ENCODE measurements around the gene ITGB3BP. TPM values are rescaled to one million over a fixed set of nuclear protein-coding genes. Genes with fewer than 3 reads are reported as not detected.

Gene ITGB3BP
- total RNA-seq, 2 donors from 2014 or later = 41.5 to 62.7 TPM

DNA sequence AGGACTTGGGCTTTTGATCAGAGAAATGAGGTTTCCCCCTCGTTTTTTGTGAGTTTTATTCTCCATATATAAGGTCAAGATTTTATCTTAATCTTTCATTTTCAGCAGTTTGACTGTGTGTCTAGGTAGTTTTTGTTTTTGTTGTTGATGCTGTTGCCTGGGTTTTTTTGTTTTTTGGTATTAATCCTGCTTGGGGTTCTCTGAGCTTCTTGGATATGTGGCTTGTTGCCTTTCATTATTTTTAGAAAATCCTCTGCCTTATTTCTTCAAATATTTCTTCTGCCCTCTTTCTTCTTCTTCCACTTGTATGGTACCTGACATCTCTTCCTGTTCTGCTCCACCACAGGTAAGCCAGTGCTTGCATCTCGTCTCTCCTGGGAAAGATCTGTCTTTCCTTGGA, 25.3 kb upstream of the ITGB3BP start:
- Mint-ChIP-seq H3K4me3 (no peak overlapping the region), H3K27ac (no peak overlapping the region), H3K27me3 (ENCODE audit: insufficient read depth) (no peaks in the 10 kb centered on the region), H3K9me3 (no peaks in the 10 kb centered on the region), H3K36me3 (ENCODE audit: low read depth) (peaks cover 2% of the 10 kb centered on the region), H3K4me1 (no peaks in the 10 kb centered on the region)
- Histone ChIP-seq H3K36me3 (ENCODE audit: control insufficient read depth, insufficient read depth, low read length) (no peaks in the 10 kb centered on the region), H3K9me3 (ENCODE audit: control insufficient read depth, low read length) (no peaks in the 10 kb centered on the region), H3K4me1 (ENCODE audit: control insufficient read depth, insufficient read depth, low read length) (no peaks in the 10 kb centered on the region), H3K4me3 (ENCODE audit: low read length) (no peak overlapping the region), H3K27ac (ENCODE audit: low read depth, low read length) (no peak overlapping the region), H3K9ac (ENCODE audit: extremely low read depth, low read length, poor library complexity, severe bottlenecking) (no peak overlapping the region), H3K27me3 (ENCODE audit: control insufficient read depth, insufficient read depth, low read length, poor library complexity, severe bottlenecking) (no peaks in the 10 kb centered on the region)
- no peak for DNase-seq
- WGBS, 2 experiments (ENCODE audit: insufficient coverage in 1 of 2, insufficient read length in 1 of 2) = 84% methylated on average over 2 of the region's 2 CpGs; no CpG with 5 or more reads in 1 of the 2 experiments
- TF ChIP-seq, protein P1, sequence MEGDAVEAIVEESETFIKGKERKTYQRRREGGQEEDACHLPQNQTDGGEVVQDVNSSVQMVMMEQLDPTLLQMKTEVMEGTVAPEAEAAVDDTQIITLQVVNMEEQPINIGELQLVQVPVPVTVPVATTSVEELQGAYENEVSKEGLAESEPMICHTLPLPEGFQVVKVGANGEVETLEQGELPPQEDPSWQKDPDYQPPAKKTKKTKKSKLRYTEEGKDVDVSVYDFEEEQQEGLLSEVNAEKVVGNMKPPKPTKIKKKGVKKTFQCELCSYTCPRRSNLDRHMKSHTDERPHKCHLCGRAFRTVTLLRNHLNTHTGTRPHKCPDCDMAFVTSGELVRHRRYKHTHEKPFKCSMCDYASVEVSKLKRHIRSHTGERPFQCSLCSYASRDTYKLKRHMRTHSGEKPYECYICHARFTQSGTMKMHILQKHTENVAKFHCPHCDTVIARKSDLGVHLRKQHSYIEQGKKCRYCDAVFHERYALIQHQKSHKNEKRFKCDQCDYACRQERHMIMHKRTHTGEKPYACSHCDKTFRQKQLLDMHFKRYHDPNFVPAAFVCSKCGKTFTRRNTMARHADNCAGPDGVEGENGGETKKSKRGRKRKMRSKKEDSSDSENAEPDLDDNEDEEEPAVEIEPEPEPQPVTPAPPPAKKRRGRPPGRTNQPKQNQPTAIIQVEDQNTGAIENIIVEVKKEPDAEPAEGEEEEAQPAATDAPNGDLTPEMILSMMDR (conservative IDR thresholded peaks at IDR 0.05) = no peak

DNA sequence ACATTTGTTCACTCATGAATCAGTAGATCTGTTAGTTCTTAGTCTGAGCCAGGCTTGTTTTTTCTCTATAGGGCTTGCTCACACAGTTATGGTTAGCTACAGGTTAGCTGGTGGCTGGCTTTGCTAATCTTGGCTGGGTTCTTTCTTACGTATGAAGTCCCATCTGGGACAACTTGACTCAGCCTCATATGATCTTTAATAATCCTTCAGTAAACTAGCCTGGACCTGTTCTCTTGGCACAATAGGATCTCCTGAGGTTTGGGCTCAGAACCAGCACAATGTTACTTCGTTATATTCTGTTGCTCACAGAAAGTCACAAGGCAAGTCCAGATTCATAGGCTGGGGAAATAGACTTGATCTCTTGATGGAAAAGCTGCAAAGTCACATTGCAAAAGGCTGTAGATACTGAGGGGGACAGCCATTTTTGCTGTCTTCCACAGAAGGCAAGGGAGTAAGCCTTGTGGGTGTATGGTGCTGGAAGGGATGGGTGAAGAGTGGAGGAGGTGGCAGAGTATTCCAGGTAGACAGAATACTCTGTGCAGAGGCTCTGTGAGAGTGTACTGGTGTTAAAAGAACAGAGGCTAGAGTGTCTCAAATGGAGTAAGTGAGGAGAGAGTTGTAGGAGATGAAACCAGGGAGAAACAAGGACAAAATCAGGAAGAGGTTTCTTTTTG, 24.7 kb upstream of the ITGB3BP start:
- no peak overlapping the region for H3K27ac Mint-ChIP-seq
- no peak overlapping the region for H3K4me3 Mint-ChIP-seq

DNA sequence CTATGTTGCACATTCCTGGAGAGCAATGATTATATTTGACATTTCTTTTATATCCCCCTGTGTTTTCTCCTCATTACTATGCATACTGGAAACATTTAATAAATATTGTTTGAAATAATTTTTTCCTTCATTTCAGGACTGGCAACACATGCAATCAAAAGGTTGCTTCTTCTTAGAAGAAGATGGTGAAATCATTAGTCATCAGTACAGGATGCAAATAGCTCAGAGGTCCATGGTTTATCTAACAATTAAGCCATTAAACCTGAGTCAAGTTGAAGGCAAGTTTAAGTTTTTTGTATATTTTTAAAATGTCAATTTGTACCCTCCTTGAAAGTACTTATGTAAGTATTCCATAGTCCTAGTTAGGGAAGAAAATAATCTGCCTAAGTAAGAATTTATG, 22.8 kb upstream of the ITGB3BP start:
- no peaks in the 10 kb centered on the region for H3K36me3 ChIP-seq (ENCODE audit: control insufficient read depth, insufficient read depth, low read length)
- TF ChIP-seq, protein P1 (conservative IDR thresholded peaks at IDR 0.05) = no peak
- H3K27ac ChIP-seq (ENCODE audit: low read depth, low read length) = no peak overlapping the region
- Mint-ChIP-seq H3K27ac (no peak overlapping the region), H3K36me3 (ENCODE audit: low read depth) (no peaks in the 10 kb centered on the region), H3K9me3 (no peaks in the 10 kb centered on the region), H3K4me1 (no peaks in the 10 kb centered on the region), H3K4me3 (no peak overlapping the region), H3K27me3 (ENCODE audit: insufficient read depth) (no peaks in the 10 kb centered on the region)
- H3K4me1 ChIP-seq (ENCODE audit: control insufficient read depth, insufficient read depth, low read length) = no peaks in the 10 kb centered on the region
- no peak overlapping the region for H3K4me3 ChIP-seq (ENCODE audit: low read length)
- no peak for DNase-seq
- H3K27me3 ChIP-seq (ENCODE audit: control insufficient read depth, insufficient read depth, low read length, poor library complexity, severe bottlenecking) = no peaks in the 10 kb centered on the region
- no peak overlapping the region for H3K9ac ChIP-seq (ENCODE audit: extremely low read depth, low read length, poor library complexity, severe bottlenecking)
- no peaks in the 10 kb centered on the region for H3K9me3 ChIP-seq (ENCODE audit: control insufficient read depth, low read length)

More for the DNA sequence above, 24.7 kb upstream of the ITGB3BP start:
- Histone ChIP-seq H3K4me3 (ENCODE audit: low read length) (no peak overlapping the region), H3K36me3 (ENCODE audit: control insufficient read depth, insufficient read depth, low read length) (no peaks in the 10 kb centered on the region), H3K9me3 (ENCODE audit: control insufficient read depth, low read length) (no peaks in the 10 kb centered on the region), H3K4me1 (ENCODE audit: control insufficient read depth, insufficient read depth, low read length) (no peaks in the 10 kb centered on the region), H3K27ac (ENCODE audit: low read depth, low read length) (no peak overlapping the region), H3K9ac (ENCODE audit: extremely low read depth, low read length, poor library complexity, severe bottlenecking) (no peak overlapping the region), H3K27me3 (ENCODE audit: control insufficient read depth, insufficient read depth, low read length, poor library complexity, severe bottlenecking) (no peaks in the 10 kb centered on the region)
- Mint-ChIP-seq H3K27me3 (ENCODE audit: insufficient read depth) (no peaks in the 10 kb centered on the region), H3K4me1 (no peaks in the 10 kb centered on the region), H3K9me3 (no peaks in the 10 kb centered on the region), H3K36me3 (ENCODE audit: low read depth) (no peaks in the 10 kb centered on the region)
- 90 to 94% methylated on average over 2 of the region's 2 CpGs for WGBS, 2 experiments (ENCODE audit: insufficient coverage in 1 of 2, insufficient read length in 1 of 2)
- TF ChIP-seq, protein P1 (conservative IDR thresholded peaks at IDR 0.05) = no peak
- no peak for DNase-seq

Data from endodermal cell (in vitro differentiated cells).